MV-4-11 (cell line): ENCODE measurements around the gene GRK5.
"Not testable (repeated sequence)": the region's sequence is repeated elsewhere in the genome, so short reads cannot be mapped to it uniquely, and the experiment has no call there.

Source experiments
- DNase-seq: peaks from one replicate; lab custom pipeline; 2025; lab: John Stamatoyannopoulos, UW

Gene GRK5

DNA sequence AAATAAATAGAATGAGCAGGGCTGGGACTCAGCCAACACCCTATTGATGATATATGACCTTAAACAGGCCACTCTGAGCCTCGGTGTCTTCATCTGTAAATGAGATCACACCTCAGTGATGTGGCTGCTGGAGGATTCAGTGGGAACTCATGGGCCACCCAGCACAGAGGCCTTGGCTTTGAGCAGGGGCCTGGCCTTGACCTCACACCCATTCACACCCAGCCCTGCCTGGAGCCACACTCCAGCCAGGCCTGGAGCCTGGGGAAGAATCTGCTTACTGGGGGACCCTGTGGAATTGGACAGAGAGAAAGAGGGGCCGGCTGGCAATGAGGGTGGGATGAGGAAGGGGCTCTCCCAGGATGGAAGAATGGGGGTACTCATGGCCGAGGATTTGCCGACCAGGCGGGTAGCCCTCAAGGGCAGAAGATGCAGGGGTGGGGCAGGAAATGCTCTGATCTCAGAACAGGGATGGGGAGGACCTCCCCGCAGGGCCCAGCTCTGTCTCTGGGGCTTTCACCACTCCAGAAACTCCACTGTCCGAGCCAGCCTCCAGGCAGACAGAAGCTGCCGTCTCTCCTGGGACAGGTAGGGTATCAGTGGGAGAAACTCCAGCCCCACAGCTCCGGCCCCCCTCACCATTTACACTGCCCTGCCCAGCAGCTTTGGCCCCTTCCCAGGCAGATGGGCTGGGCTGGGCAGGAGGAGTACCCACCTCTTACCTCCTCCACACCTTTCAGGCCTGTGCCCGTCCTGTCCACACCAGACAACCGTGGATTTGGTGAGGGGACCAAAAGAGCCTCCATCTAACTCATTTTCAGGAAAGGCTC lies 253.2 kb downstream of the GRK5 start:
- no peak for DNase-seq

DNA sequence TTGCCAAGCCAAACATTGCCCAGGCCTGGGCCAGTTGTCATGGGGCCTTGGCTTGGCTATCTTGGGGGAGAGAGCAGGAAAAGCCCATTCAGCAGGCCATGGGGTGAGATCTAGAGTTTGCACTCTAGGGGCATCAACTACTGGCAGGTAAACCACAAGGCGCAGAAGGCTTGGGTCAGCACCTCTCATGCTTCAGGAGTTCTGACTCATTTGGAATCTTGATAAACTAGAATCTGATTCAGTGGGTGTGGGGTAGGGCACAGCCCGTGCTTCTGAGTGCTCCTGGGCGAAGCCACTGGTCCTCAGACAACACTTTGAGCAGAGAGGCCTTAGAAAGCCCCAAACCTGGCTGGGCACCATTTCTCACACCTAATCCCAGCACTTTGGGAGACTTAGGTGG lies 254.0 kb downstream of the GRK5 start:
- no peak for DNase-seq

DNA sequence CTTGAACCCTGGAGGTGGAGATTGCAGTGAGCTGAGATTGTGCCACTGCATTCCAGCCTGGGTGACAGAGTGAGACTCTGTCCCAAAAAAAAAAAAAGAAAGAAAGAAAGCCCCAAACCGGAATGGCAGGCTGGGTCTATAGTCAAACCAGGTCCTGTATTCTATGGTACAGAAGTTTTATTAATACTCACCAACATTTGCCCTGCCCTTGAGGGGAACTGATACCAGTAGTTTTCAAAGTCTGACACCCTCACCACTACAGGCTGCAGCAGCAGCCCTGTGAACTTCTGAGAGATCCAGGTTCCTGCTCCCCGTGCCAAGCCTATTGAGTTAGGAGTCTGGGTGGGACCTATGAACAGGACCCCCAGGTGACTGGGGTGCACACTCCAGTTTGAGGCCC lies 254.6 kb downstream of the GRK5 start:
- no peak for DNase-seq

DNA sequence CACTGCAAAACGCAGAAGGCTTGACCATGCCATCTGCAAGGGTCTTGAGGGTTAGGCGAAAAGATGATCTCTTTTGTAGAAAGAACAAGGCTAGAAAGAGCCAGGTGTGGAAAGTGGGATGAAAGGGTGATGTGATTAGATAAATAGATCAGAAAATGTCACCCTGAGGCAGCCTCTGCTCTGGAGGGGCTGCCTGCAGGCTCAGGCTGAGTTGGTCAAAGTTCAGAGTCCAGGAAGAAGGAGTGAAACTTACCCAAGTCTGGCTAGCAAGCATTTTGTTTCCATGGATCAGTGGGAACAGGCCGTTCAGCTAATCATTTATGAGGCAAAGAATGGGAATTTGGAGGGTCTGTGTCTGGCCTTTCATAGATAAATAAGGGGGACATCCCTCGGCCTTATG lies 255.4 kb downstream of the GRK5 start:
- no peak for DNase-seq

DNA sequence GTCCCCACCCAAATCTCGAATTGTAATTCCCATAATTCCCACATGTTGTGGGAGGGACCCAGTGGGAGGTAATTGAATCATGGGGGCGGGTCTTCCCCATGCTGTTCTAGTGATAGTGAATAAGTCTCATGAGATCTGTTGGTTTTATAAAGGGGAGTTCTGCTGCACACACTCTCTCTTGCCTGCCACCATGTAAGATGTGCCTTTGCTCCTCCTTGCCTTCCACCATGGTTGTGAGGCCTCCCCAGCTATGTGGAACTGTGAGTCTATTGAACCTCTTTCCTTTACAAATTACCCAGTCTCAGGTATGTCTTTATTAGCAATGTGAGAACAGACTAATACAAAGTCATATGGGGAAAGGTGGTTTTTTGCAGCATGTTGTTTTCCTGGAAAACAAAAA lies 255.8 kb downstream of the GRK5 start:
- not testable (repeated sequence) for DNase-seq

DNA sequence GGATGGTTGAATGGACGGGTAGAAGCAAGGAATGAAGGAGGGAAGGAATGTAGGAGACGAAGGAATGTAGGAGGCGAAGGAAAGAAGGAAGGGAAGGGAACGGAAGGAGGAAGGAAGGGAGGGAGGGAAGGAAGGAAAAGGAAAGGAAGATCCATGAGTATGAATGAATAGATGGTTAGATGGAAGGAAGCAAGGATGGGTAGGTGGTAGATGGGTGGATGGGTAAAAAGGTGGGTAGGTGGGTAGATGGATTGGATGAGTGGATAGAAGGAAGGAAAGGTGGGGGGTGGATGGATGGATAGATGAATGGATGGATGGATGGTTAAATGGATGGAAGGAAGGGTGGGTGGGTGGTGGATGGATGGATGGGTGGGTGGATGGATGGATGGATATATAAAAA lies 257.7 kb downstream of the GRK5 start:
- DNase-seq, result no peak

DNA sequence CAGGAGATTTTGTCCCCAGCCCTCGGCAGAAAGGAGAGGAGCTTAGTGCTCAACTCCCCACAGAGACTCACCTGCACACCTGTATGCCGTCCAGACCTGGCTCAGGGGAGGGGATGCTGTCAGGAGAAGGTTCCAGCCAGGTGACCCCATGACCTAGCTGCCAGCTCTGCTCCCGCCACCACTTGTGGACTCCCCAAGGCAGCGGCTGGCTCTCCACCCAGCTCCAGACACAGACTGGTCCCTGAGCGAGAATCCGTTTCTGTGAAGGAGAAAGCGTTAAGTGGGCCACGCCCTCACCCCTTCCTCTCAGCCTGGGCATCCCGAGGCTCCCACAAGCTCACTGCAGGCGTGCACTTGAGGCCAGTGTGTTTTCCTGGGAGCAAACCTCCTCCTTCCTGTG lies 258.7 kb downstream of the GRK5 start:
- no peak for DNase-seq

DNA sequence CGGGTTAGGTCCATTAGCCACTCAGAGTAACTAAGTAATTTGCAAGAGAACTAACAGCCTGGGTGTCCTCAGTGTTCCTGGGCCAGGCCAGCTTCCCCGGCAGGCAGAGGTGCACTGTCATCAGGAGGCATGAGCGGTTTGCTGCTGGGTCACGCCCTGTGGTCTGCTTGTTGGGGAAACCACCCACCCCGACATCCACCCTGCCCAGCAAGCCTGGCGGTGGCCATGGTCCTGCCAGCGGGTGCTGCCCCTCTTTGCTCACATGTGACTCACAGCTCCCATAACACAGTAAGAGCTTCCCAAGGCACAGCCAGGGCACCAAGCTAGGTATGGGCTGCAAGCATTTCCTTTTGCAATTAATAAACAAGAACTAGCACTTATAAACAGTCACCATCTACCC lies 259.3 kb downstream of the GRK5 start:
- DNase-seq, result no peak

DNA sequence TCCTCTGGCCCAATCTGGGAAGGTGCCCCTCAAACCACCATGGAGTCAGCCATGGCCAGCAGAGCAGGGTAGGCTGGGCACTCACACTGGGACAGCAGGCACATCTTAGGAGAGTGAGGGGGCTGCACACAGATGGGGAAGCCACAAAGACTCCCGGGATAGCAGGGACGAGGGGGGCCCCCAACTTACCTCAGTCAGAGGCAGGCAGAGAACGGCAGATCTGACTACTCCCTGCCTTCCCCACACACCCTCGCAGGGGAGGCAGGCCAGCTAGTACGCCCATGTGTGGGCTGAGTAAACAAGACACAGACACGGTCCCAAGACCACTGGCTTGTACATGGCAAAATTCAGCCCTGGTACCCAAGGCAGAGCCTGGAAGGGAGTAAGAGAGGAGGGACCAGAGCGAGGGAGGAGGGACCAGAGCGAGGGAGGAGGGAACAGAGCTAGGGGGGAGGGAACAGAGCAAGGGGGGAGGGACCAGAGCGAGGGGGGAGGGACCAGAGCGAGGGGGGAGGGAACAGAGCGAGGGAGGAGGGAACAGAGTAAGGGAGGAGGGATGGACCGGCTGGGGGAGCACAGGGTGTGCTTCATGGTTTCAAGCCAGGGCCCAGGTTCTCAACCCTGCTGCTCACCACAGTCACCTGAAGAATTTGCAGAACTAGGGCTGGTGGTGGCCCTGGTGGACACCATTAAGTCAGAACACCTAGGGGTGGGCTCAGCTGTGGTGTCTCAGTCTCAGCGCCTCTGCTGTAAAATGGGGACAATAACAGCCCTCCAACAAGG lies 261.4 kb downstream of the GRK5 start:
- no peak for DNase-seq

DNA sequence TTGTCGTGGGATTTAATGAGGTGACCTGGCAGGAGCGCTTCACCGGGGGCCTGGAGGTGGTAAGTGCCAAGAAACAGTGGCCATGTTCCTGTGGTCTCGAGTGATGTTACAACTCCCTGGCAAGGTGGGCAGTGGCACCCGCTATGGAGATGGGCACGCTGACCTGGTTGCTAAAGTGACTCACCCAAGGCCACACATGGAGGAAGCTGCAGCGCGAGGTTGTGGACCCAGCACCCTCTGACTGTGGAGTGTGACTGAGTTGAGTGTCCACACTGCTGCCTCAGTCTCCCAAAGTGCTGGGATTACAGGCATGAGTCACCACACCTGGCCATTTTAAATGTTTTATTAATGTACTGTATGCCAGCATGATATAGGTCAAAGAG lies 261.9 kb downstream of the GRK5 start:
- no peak for DNase-seq

DNA sequence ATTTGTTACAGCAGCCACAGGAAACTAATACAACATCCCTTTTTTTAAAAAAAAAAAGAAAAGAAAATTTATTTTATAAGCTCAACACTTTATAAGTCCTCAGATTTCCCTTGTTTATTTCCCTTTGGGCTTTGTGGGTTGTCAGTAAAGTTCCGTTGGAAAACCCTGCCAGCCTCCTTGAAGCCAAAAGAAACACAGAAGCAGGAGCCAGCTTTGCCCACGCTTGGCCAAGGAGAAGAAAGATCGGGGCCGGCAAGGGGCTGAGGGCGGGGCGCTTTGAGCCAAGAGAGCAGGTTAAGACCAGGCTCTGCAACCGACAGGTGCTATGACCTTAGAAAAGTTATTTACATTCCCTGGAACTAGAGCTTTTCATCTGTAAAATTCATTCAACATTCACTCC lies 262.5 kb downstream of the GRK5 start:
- DNase-seq, result no peak

DNA sequence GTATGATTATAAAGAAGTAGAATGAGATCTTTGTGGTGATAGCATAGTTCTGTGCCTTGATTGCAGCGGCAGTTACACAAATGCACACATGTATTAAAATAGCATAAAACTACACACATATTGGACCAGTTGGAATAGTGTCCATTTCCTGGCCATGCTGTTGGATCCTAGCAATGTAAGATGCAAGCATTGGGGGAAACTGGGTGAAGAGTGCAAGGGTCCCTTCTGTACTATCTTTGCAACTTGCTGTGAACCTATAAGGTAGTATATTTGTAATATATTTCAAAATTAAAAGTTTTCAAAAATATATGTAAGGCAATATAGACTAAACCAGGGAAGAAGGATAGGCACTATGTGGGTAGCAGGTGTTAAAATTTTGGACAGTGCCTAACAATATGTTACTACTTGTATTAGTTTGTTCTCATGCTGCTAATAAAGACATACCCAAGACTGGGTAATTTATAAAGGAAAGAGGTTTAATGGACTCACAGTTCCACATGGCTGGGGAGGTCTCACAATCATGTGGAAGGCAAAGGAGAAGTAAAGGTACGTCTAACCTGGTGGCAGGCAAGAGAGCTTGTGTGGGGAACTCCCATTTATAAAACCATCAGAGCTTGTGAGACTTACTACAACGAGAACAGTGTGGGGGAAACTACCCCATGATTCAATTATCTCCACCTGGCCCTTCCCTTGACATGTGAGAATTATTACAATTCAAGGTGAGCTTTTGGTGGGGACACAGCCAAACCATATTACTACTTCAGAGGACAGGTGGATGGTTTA lies 263.7 kb downstream of the GRK5 start:
- DNase-seq, result no peak

DNA sequence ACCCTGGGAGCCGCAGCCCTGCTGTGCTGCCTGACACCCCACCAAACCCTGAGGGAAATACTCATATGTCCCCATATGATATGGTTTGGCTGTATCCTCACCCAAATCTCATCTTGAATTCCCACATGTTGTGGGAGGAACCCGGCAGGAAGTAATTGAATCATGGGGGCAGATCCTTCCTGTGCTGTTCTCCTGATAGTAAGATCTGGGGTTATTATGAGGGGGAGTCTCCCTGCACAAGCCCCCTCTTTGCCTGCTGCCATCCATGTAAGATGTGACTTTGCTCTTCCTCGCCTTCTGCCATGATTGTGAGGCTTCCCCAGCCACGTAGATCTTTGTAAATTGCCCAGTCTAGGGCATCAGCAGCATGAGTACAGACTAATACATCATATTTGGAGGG lies 266.4 kb downstream of the GRK5 start:
- DNase-seq, result no peak

DNA sequence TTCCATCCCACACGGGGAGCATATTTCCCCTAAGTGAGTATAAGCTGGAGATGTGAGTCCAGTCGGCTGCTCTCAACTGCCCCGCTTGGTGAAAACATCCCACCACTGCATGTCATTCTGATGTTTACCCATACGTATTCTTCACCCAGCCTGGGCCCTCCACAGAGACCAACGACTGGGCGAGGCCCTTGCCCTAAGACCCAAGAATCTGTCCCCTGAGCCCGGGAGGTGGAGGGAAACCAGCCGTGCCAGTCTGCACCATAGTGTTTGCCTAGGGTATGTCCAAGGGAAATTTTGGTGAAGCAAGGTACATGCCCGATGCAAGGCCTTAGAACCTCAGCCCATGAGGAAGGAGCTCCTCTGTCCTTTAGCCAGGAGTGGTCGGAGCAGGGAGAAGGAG lies 267.2 kb downstream of the GRK5 start:
- DNase-seq, result no peak

DNA sequence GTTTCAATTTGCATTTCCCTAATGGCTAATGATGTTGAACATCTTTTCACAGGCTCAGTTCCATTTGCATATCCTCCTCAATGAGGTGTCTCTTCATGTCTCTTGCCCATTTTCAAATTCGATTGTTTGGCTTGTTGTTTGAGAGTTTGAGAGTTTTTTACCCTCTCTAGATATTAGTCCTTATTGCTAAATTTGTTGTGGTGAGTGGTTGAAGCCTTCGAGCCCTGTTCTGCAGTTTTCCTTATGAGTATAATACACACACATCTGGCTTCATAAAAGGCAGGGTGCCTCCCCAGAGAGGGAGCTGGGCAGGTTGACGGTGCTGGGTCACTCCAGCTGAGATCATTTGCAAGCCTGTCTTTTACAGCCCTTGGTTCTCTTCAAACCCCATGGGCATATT lies 270.1 kb downstream of the GRK5 start:
- DNase-seq, result no peak

DNA sequence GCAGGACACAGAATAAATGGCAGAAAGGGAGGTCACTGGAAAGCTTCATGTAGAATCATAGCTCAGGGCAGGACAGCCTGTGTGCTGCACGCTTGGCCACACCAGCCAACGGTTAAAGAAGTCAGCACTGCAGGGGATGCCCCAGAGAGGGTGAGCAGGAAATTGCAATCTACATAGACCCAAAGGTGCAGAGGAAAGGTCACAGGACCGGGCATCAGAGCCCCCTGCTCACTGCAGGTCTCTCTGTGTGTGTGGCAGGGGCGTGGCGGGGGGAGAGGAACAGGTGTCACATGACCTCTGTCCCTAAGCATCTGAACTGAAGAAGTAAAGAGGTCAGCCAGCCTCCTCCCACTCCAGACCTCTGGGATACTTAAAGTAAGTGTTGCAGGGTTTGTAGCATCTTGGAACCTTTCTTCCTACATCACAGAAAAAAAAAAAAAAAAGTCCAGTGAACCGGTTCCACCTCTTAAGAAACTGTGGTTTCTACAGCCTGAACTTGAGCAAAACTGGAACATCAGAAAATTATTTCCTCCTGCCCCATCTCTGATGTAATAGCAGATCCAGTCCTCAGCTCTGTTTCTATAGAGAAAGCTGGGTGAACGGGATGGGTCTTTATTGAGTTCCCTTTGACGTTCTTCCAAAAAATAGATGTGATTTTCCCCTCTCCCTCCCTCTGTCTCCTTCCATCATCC lies 270.9 kb downstream of the GRK5 start:
- no peak for DNase-seq

DNA sequence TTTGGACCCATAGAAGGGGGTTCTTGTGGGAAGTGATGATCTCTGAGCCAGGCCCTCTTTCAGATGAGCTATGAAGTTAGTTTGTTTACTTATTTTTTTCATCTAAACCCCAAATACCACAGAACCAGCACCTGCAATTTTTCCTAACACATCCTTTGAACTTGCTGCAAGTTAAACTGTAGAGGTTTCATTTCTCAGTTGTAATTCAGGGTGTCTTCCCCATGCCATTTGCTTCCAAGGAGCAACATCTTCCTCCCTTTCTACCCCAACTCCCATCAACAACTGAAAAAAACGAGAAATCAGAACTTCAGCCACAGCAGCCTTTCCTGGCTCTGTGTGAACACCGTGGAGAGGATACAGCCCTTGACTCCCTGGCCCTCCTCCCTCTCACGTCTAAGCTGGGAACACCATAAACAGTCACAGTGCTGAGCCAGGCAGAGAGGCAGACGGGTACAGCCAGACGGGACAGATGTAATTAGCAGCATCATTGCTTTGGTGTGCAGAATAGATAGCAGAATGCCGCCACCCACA lies 271.5 kb downstream of the GRK5 start:
- no peak for DNase-seq

DNA sequence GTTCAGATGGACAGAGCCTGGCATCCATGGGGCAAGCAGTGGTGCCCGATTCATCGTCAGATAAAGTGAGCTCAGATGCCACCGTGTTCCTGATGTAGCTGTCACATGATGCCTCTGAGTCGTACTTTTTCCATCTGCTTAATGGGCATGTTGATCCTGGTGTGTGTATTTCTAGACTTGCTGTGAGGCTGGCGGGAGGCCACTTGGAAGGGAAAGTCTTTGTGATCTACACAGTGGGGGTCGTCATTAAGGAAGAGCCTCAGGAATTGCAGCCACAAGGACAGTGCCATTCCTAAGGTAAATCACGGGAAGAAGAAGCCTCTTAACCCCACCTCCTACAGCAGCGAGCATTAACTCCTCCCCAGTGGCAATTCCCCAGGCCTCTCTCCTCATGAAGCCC lies 272.2 kb downstream of the GRK5 start:
- DNase-seq, result no peak

DNA sequence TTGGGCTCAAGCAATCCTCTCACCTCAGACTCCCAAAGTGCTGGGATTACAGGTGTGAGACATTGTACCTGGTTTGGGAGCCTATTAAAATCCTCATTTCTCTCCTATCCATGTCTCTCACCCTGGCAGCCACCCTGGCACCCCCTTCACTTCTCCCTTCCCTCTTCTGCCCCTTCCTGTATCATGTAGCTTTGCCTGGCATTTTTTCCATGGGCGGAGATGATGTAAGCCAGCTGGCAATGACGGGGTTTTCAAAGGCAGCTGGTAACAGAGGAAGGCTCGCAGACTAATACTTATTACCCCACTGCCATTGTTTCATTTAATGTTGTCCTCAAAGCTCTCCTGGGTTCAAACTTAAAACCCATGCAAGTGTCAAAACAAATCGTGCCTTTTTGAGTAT lies 273.3 kb downstream of the GRK5 start:
- no peak for DNase-seq

DNA sequence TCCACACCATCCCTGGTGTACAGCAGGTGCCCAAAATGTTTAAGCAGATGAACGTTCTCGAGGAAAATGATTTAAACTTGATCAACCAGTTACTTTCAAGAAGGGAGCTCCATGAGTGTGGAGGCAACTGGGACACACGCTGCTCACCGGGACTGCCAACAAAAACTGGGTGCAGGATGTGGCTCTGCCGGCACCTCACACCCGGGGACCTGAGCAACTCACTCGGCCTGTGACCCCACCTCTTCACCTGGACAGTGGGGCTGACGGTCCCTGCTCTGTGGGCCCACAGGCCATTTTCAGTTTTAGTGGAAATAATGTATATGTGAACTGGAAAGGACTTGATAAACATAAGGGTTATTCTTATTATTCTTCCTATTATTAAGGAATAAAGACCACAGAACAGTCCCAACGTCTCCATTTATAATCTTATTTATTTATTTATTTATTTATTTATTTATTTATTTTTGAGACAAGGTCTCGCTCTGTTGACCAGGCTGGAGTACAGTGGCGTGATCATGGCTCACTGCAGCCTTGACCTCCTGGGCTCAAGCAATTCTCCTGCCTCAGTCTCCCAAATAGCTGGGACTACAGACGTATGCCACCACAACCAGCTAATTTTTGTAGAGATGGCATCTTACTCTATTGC lies 274.5 kb downstream of the GRK5 start:
- no peak for DNase-seq

DNA sequence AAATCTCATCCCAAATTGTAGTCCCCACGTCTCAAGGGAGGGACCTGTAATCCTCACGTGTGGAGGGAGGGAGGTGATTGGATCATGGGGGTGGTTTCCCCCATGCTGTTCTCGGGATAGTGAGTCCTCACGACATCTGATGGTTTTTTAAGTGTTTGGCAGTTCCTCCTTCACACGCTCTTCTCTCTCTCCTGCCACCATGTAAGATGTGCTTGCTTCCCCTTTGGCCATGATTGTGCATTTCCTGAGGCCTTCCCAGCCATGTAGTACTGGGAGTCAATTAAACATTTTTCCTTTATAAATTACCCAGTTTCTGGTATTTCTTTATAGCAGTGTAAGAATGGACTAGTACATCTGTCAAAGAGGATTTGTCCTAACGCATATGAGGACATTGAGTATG lies 275.6 kb downstream of the GRK5 start:
- DNase-seq, result no peak
